OCI-LY7 (cell line): ENCODE results near the gene RCHY1. TPM values are rescaled to one million over a fixed set of nuclear protein-coding genes. Genes with fewer than 3 reads are reported as not detected.

Experiments
- BruUV-seq: library from RNA; stranded (reverse); fragments of 400-500 nt; replicated peaks from 2 replicates; lab custom pipeline; 2021; lab: Mats Ljungman, UMichigan
- CTCF ChIA-PET: fragments of 300-600 bp; sonication (Branson Sonifier 250); formaldehyde crosslinking; loops from one replicate; lab custom pipeline; 2022; ENCODE audit warnings: antibody characterized with exemption; ENCODE audit not compliant: unreplicated experiment; lab: Charles Lee
- POLR2A ChIA-PET: fragments of 300-600 bp; sonication (Branson Sonifier 250); formaldehyde crosslinking; loops from one replicate; lab custom pipeline; 2022; ENCODE audit warnings: antibody characterized with exemption; lab: Charles Lee
- DNase-seq: peaks from one replicate; pipeline ENCODE4 v3.0.0-alpha.2; 2015; ENCODE audit warnings: low spot score
- H2AFZ ChIP-seq: fragments of 200-600 bp; sonication (generic), shearing (Covaris generic); 2 replicates; pipeline ENCODE4 v1.6.1; 2014; ENCODE audit warnings: mild to moderate bottlenecking, antibody characterized with exemption, low read length, moderate library complexity
- H3K27ac ChIP-seq: fragments of 200-600 bp; sonication (generic); 2 replicates; pipeline ENCODE4 v1.5.1; 2014; ENCODE audit warnings: mixed run types, low read depth, mild to moderate bottlenecking, moderate library complexity, low read length, inconsistent platforms; ENCODE audit not compliant: poor library complexity, severe bottlenecking
- H3K36me3 ChIP-seq: fragments of 200-600 bp; sonication (generic); 2 replicates; pipeline ENCODE4 v1.6.1; 2014; ENCODE audit warnings: mild to moderate bottlenecking, antibody characterized with exemption, low read length, moderate library complexity, mixed read lengths; ENCODE audit not compliant: insufficient read depth
- H3K4me1 ChIP-seq: fragments of 200-600 bp; sonication (generic); 2 replicates; pipeline ENCODE4 v1.5.1; 2014; ENCODE audit warnings: mild to moderate bottlenecking, low read length; ENCODE audit not compliant: insufficient read depth, poor library complexity, severe bottlenecking
- H3K4me2 ChIP-seq: fragments of 200-600 bp; sonication (generic); 2 replicates; pipeline ENCODE4 v1.6.1; 2014; ENCODE audit warnings: mild to moderate bottlenecking, low read length
- H3K4me3 ChIP-seq: fragments of 200-600 bp; sonication (generic); 2 replicates; pipeline ENCODE4 v1.5.1; 2014; ENCODE audit warnings: mild to moderate bottlenecking, low read depth, low read length; ENCODE audit not compliant: poor library complexity, severe bottlenecking
- H3K79me2 ChIP-seq: fragments of 200-600 bp; sonication (generic); 2 replicates; pipeline ENCODE4 v1.6.1; 2016; ENCODE audit warnings: low read depth, mild to moderate bottlenecking, low read length, moderate library complexity, mixed read lengths; ENCODE audit not compliant: insufficient read depth
- H3K9me2 ChIP-seq: fragments of 200-600 bp; sonication (generic); 2 replicates; pipeline ENCODE4 v1.6.1; 2016; ENCODE audit warnings: mild to moderate bottlenecking, low read length, mixed read lengths; ENCODE audit not compliant: insufficient read depth
- H3K9me3 ChIP-seq: fragments of 200-600 bp; sonication (generic); 2 replicates; pipeline ENCODE4 v1.6.1; 2014; ENCODE audit warnings: mild to moderate bottlenecking, mixed run types, low read length, mixed read lengths
- H4K20me1 ChIP-seq: fragments of 200-600 bp; sonication (generic); 2 replicates; pipeline ENCODE4 v1.6.1; 2014; ENCODE audit warnings: mild to moderate bottlenecking, antibody characterized with exemption, low read length, moderate library complexity, mixed read lengths; ENCODE audit not compliant: insufficient read depth
- CTCF ChIP-seq: fragments of 200-600 bp; sonication (generic); conservative IDR thresholded peaks from 2 replicates; pipeline ENCODE4 v1.5.1; 2014; ENCODE audit warnings: mild to moderate bottlenecking, antibody characterized with exemption, low read length, moderate library complexity, mixed read lengths
- EZH2phosphoT487 ChIP-seq: fragments of 200-600 bp; sonication (generic); IDR thresholded peaks from 2 replicates; pipeline ENCODE4 v1.6.1; 2018; ENCODE audit warnings: low read depth, borderline replicate concordance, mild to moderate bottlenecking, mixed run types, antibody characterized with exemption, low read length, moderate library complexity, mixed read lengths
- intact Hi-C: fragments of 100-400 bp; cut with micrococcal nuclease; formaldehyde crosslinking; loops from one replicate; pipeline ENCODE4 v1.10.0; 2022; ENCODE audit not compliant: unreplicated experiment
- total RNA-seq, 2 experiments: library from RNA; depleted of rRNA in 1 of 2; stranded (reverse); fragments of >200 nt in 1 of 2; shearing (Covaris generic) in 1 of 2; gene quantifications; 2 replicates each; pipeline ENCODE4 v1.2.3, GENCODE V29; 2014 to 2022

Gene RCHY1
- total RNA-seq, 2 experiments from 2014 or later, result 9.2 to 25.5 TPM

GRCh38 chr4:75505630-75506029 lies 8.6 kb downstream of the RCHY1 start:
- intact Hi-C loops, result no loop called here
- Histone ChIP-seq H3K4me3 (no peak overlapping the region), H2AFZ (no peak overlapping the region), H3K27ac (no peak overlapping the region), H3K4me1 (no peaks in the 10 kb centered on the region), H4K20me1 (no peaks in the 10 kb centered on the region), H3K9me3 (peaks cover 18% of the 10 kb centered on the region; the same call in 1 of the 2 replicates), H3K9me2 (no peaks in the 10 kb centered on the region), H3K4me2 (no peak overlapping the region), H3K36me3 (peaks cover 92% of the 10 kb centered on the region), H3K79me2 (peaks cover 48% of the 10 kb centered on the region)
- CTCF ChIA-PET, result no interaction called here
- no TSS peak for BruUV-seq
- POLR2A ChIA-PET, result interaction anchor here (0.6 to 1.6 kb wide), 8 partner anchors 8 to 477 kb away, joined by 3 to 4 read pairs (median 4); partner anchors contain the start of genes RCHY1 and THAP6
- TF ChIP-seq CTCF (no peak), EZH2phosphoT487 (no peak)
- no peak for DNase-seq

GRCh38 chr4:75502671-75503070 lies 11.5 kb downstream of the RCHY1 start:
- POLR2A ChIA-PET, result no interaction called here

More at GRCh38 chr4:75502671-75503070, 11.5 kb downstream of the RCHY1 start:
- intact Hi-C loops, result no loop called here
- H3K9me3 ChIP-seq, result peaks cover 11% of the 10 kb centered on the region; the same call in 1 of the 2 replicates
- peaks cover 94% of the 10 kb centered on the region for H3K36me3 ChIP-seq
- H3K27ac ChIP-seq, result no peak overlapping the region
- no peak overlapping the region for H2AFZ ChIP-seq
- TF ChIP-seq CTCF (no peak), EZH2phosphoT487 (no peak)
- peaks cover 30% of the 10 kb centered on the region; the same call in 1 of the 2 replicates for H3K79me2 ChIP-seq
- BruUV-seq, result no TSS peak
- no peaks in the 10 kb centered on the region for H3K9me2 ChIP-seq
- H3K4me1 ChIP-seq, result no peaks in the 10 kb centered on the region
- H4K20me1 ChIP-seq, result no peaks in the 10 kb centered on the region; the same call in 1 of the 2 replicates
- CTCF ChIA-PET, result no interaction called here
- DNase-seq, result no peak
- no peak overlapping the region for H3K4me3 ChIP-seq
- no peak overlapping the region for H3K4me2 ChIP-seq
